Heart left ventricle (tissue), 13 donors: ENCODE results near the gene SF3A2.

ENCODE experiments used
- CTCF ChIP-seq, 12 donors: fragments of 200-600 bp; sonication (generic) in 4 of 12; IDR thresholded peaks; one replicate each; pipeline versions ENCODE4 v1.5.0 to v1.8.0; 2018 to 2022; ENCODE audit warnings: antibody characterized with exemption in 12 of 12, mild to moderate bottlenecking in 5 of 12
- POLR2A ChIP-seq, 2 donors: fragments of 450-650 bp; IDR thresholded peaks; one replicate each; pipeline ENCODE4 v1.6.1; 2017; ENCODE audit warnings: antibody characterized with exemption in 2 of 2, mild to moderate bottlenecking in 2 of 2, moderate library complexity in 2 of 2
- donor health status: ischemic (EF 13 %, LVEDD 7.1; RV severe dilation, severe dysfunction).
- donor health status: DM: no; HTN: yes; CAD: no.
- donor health status: DM: no; HTN: no; CAD: no.
- donor health status: ischemic (EF 25% LVEDD 6.9; RV normal size, moderate dysfunction).
- donor health status: ischemic (EF 25% LVEDD 5.7; RV mildly dilated, moderate dysfunction).
- donor health status: ischemic (EF 35%, LVEDD 5.7; RV mildly dilated, moderate dysfunction).
- donor health status: nonischemic (EF 11% LVEDD 7.7; RV severe dilation, severe dysfunction).
- donor health status: DM: yes; HTN: yes; CAD: no.
- donor health status: PGD.
- donor health status: ischemic (EF 29% LVEDD 5.4; RV normal size, mild dysfunction).
- donor health status: nonischemic (EF 23%, LVEDD 6.1; RV moderate dilation, normal function).

GRCh38 chr19:2246014-2246620, 9.5 kb downstream of the SF3A2 start:
- TF ChIP-seq CTCF (IDR thresholded peaks at IDR 0.05) (no peak), POLR2A (IDR thresholded peaks at IDR 0.05) (no peak)
